ENCODE data around the gene PFDN6.

PFDN6 gene

GRCh38 chr6:33317669-33318425 is 28.4 kb downstream of the PFDN6 start, which contains the start of gene ZBTB22:
ZBTB22 (minus strand) TSS chr6:33317744; CDS start chr6:33316916, 828 bp downstream.
- H3K27me3 ChIP-seq (ENCODE audit: control insufficient read depth, insufficient read depth, low read length, poor library complexity, severe bottlenecking): peaks cover 6% of the 10 kb centered on the region
- no peaks in the 10 kb centered on the region for H3K9me3 ChIP-seq (ENCODE audit: control insufficient read depth, low read length)
- H3K4me1 ChIP-seq (ENCODE audit: control insufficient read depth, insufficient read depth, low read length): peaks cover 39% of the 10 kb centered on the region
- H3K27ac ChIP-seq (ENCODE audit: insufficient read depth, low read depth, low read length, poor library complexity, severe bottlenecking): peak within 1 kb of the TSS; percentile 85
- WGBS, 2 experiments: 1 to 2% methylated on average over 44 of the region's 44 CpGs
- peak within 1 kb of the TSS; percentile 59 for H3K4me3 ChIP-seq (ENCODE audit: insufficient read depth, low read depth, low read length)
- peaks cover 26% of the 10 kb centered on the region for H3K36me3 ChIP-seq (ENCODE audit: control insufficient read depth, insufficient read depth, low read length)

GRCh38 chr6:33318426-33319073 is 29.1 kb downstream of the PFDN6 start:
- no peaks in the 10 kb centered on the region for H3K9me3 ChIP-seq (ENCODE audit: control insufficient read depth, low read length)
- no peaks in the 10 kb centered on the region for H3K27me3 ChIP-seq (ENCODE audit: control insufficient read depth, insufficient read depth, low read length, poor library complexity, severe bottlenecking)
- H3K27ac ChIP-seq (ENCODE audit: insufficient read depth, low read depth, low read length, poor library complexity, severe bottlenecking): peak overlapping the region; percentile 85
- 71 to 79% methylated on average over 8 of the region's 8 CpGs for WGBS, 2 experiments
- H3K36me3 ChIP-seq (ENCODE audit: control insufficient read depth, insufficient read depth, low read length): peaks cover 26% of the 10 kb centered on the region
- peaks cover 39% of the 10 kb centered on the region for H3K4me1 ChIP-seq (ENCODE audit: control insufficient read depth, insufficient read depth, low read length)
- H3K4me3 ChIP-seq (ENCODE audit: insufficient read depth, low read depth, low read length): peak overlapping the region; percentile 59

- H3K27ac ChIP-seq (ENCODE audit: insufficient read depth, low read depth, low read length, poor library complexity, severe bottlenecking): no peak overlapping the region
- H3K27me3 ChIP-seq (ENCODE audit: control insufficient read depth, insufficient read depth, low read length, poor library complexity, severe bottlenecking): no peaks in the 10 kb centered on the region
- 94 to 97% methylated on average over 3 of the region's 3 CpGs for WGBS, 2 experiments
- no peaks in the 10 kb centered on the region for H3K9me3 ChIP-seq (ENCODE audit: control insufficient read depth, low read length)
- peaks cover 36% of the 10 kb centered on the region for H3K4me1 ChIP-seq (ENCODE audit: control insufficient read depth, insufficient read depth, low read length)
- peaks cover 26% of the 10 kb centered on the region for H3K36me3 ChIP-seq (ENCODE audit: control insufficient read depth, insufficient read depth, low read length)
- no peak overlapping the region for H3K4me3 ChIP-seq (ENCODE audit: insufficient read depth, low read depth, low read length)
These were observed 30.5 kb downstream of the PFDN6 start for GRCh38 chr6:33319939-33320314.

- Histone ChIP-seq H3K27ac (ENCODE audit: insufficient read depth, low read depth, low read length, poor library complexity, severe bottlenecking) (no peak overlapping the region), H3K4me1 (ENCODE audit: control insufficient read depth, insufficient read depth, low read length) (peaks cover 36% of the 10 kb centered on the region), H3K9me3 (ENCODE audit: control insufficient read depth, low read length) (no peaks in the 10 kb centered on the region), H3K36me3 (ENCODE audit: control insufficient read depth, insufficient read depth, low read length) (peaks cover 26% of the 10 kb centered on the region), H3K27me3 (ENCODE audit: control insufficient read depth, insufficient read depth, low read length, poor library complexity, severe bottlenecking) (no peaks in the 10 kb centered on the region), H3K4me3 (ENCODE audit: insufficient read depth, low read depth, low read length) (no peak overlapping the region)
- WGBS, 2 experiments: 88 to 91% methylated on average over 32 of the region's 32 CpGs
These were observed 31.1 kb downstream of the PFDN6 start for GRCh38 chr6:33320315-33321181.

- no peak overlapping the region for H3K27ac ChIP-seq (ENCODE audit: insufficient read depth, low read depth, low read length, poor library complexity, severe bottlenecking)
- peaks cover 36% of the 10 kb centered on the region for H3K4me1 ChIP-seq (ENCODE audit: control insufficient read depth, insufficient read depth, low read length)
- 88 to 92% methylated on average over 9 of the region's 9 CpGs for WGBS, 2 experiments
- no peaks in the 10 kb centered on the region for H3K27me3 ChIP-seq (ENCODE audit: control insufficient read depth, insufficient read depth, low read length, poor library complexity, severe bottlenecking)
- peaks cover 26% of the 10 kb centered on the region for H3K36me3 ChIP-seq (ENCODE audit: control insufficient read depth, insufficient read depth, low read length)
- H3K9me3 ChIP-seq (ENCODE audit: control insufficient read depth, low read length): no peaks in the 10 kb centered on the region
- H3K4me3 ChIP-seq (ENCODE audit: insufficient read depth, low read depth, low read length): no peak overlapping the region
These were observed 31.8 kb downstream of the PFDN6 start for GRCh38 chr6:33321227-33321626.

GRCh38 chr6:33323623-33323948 is 34.2 kb downstream of the PFDN6 start:
- H3K4me3 ChIP-seq (ENCODE audit: insufficient read depth, low read depth, low read length): peak overlapping the region; percentile 58
- peak overlapping the region; percentile 47 for H3K27ac ChIP-seq (ENCODE audit: insufficient read depth, low read depth, low read length, poor library complexity, severe bottlenecking)
- H3K4me1 ChIP-seq (ENCODE audit: control insufficient read depth, insufficient read depth, low read length): peaks cover 34% of the 10 kb centered on the region
- 5 to 7% methylated on average over 12 of the region's 12 CpGs for WGBS, 2 experiments
- no peaks in the 10 kb centered on the region for H3K9me3 ChIP-seq (ENCODE audit: control insufficient read depth, low read length)
- no peaks in the 10 kb centered on the region for H3K27me3 ChIP-seq (ENCODE audit: control insufficient read depth, insufficient read depth, low read length, poor library complexity, severe bottlenecking)
- H3K36me3 ChIP-seq (ENCODE audit: control insufficient read depth, insufficient read depth, low read length): peaks cover 26% of the 10 kb centered on the region

GRCh38 chr6:33324125-33324524 is 34.7 kb downstream of the PFDN6 start:
- H3K27ac ChIP-seq (ENCODE audit: insufficient read depth, low read depth, low read length, poor library complexity, severe bottlenecking): no peak overlapping the region
- 67 to 75% methylated on average over 7 of the region's 7 CpGs for WGBS, 2 experiments
- H3K4me3 ChIP-seq (ENCODE audit: insufficient read depth, low read depth, low read length): no peak overlapping the region

GRCh38 chr6:33329058-33329457 is 39.7 kb downstream of the PFDN6 start:
- H3K9me3 ChIP-seq (ENCODE audit: control insufficient read depth, low read length): no peaks in the 10 kb centered on the region
- peaks cover 2% of the 10 kb centered on the region for H3K4me1 ChIP-seq (ENCODE audit: control insufficient read depth, insufficient read depth, low read length)
- no peaks in the 10 kb centered on the region for H3K36me3 ChIP-seq (ENCODE audit: control insufficient read depth, insufficient read depth, low read length)
- no peak overlapping the region for H3K27ac ChIP-seq (ENCODE audit: insufficient read depth, low read depth, low read length, poor library complexity, severe bottlenecking)
- 81 to 85% methylated on average over 5 of the region's 5 CpGs for WGBS, 2 experiments
- no peaks in the 10 kb centered on the region for H3K27me3 ChIP-seq (ENCODE audit: control insufficient read depth, insufficient read depth, low read length, poor library complexity, severe bottlenecking)
- no peak overlapping the region for H3K4me3 ChIP-seq (ENCODE audit: insufficient read depth, low read depth, low read length)

More at GRCh38 chr6:33324125-33324524, 34.7 kb downstream of the PFDN6 start:
- Histone ChIP-seq H3K9me3 (ENCODE audit: control insufficient read depth, low read length) (no peaks in the 10 kb centered on the region), H3K36me3 (ENCODE audit: control insufficient read depth, insufficient read depth, low read length) (peaks cover 20% of the 10 kb centered on the region), H3K27me3 (ENCODE audit: control insufficient read depth, insufficient read depth, low read length, poor library complexity, severe bottlenecking) (no peaks in the 10 kb centered on the region), H3K4me1 (ENCODE audit: control insufficient read depth, insufficient read depth, low read length) (peaks cover 28% of the 10 kb centered on the region)

GRCh38 chr6:33330736-33331135 is 41.3 kb downstream of the PFDN6 start:
- Histone ChIP-seq H3K36me3 (ENCODE audit: control insufficient read depth, insufficient read depth, low read length) (no peaks in the 10 kb centered on the region), H3K9me3 (ENCODE audit: control insufficient read depth, low read length) (no peaks in the 10 kb centered on the region), H3K27me3 (ENCODE audit: control insufficient read depth, insufficient read depth, low read length, poor library complexity, severe bottlenecking) (no peaks in the 10 kb centered on the region), H3K27ac (ENCODE audit: insufficient read depth, low read depth, low read length, poor library complexity, severe bottlenecking) (no peak overlapping the region), H3K4me3 (ENCODE audit: insufficient read depth, low read depth, low read length) (no peak overlapping the region), H3K4me1 (ENCODE audit: control insufficient read depth, insufficient read depth, low read length) (no peaks in the 10 kb centered on the region)
- WGBS, 2 experiments: 94 to 96% methylated on average over 9 to 10 of the region's 10 CpGs

GRCh38 chr6:33333666-33334065 is 44.3 kb downstream of the PFDN6 start:
- Histone ChIP-seq H3K4me3 (ENCODE audit: insufficient read depth, low read depth, low read length) (no peak overlapping the region), H3K27ac (ENCODE audit: insufficient read depth, low read depth, low read length, poor library complexity, severe bottlenecking) (no peak overlapping the region), H3K4me1 (ENCODE audit: control insufficient read depth, insufficient read depth, low read length) (no peaks in the 10 kb centered on the region), H3K27me3 (ENCODE audit: control insufficient read depth, insufficient read depth, low read length, poor library complexity, severe bottlenecking) (no peaks in the 10 kb centered on the region), H3K9me3 (ENCODE audit: control insufficient read depth, low read length) (no peaks in the 10 kb centered on the region), H3K36me3 (ENCODE audit: control insufficient read depth, insufficient read depth, low read length) (no peaks in the 10 kb centered on the region)
- 85 to 92% methylated on average over 1 to 3 of the region's 4 CpGs for WGBS, 2 experiments
